AG09319 (cell line): ENCODE results near the gene LONP2.

Experiments used
- DNase-seq: peaks from one replicate; pipeline ENCODE4 v3.0.0-alpha.2; 2010; ENCODE audit warnings: low read depth; ENCODE audit errors: extremely low read depth
- CTCF ChIP-seq: IDR thresholded peaks from 2 replicates; pipeline ENCODE4 v1.5.1; 2011; ENCODE audit warnings: low read depth, mild to moderate bottlenecking, inconsistent platforms, low read length, moderate library complexity

The LONP2 gene

GRCh38 chr16:48378836-48379235 lies 134.7 kb downstream of the LONP2 start:
- DNase-seq: no peak
- no peak for TF ChIP-seq CTCF

- DNase-seq: no peak
Observed at GRCh38 chr16:48381201-48381600, 137.1 kb downstream of the LONP2 start.

GRCh38 chr16:48382131-48382530 lies 138.0 kb downstream of the LONP2 start:
- TF ChIP-seq CTCF: no peak
- no peak for DNase-seq

More at GRCh38 chr16:48381201-48381600, 137.1 kb downstream of the LONP2 start:
- TF ChIP-seq CTCF: no peak

GRCh38 chr16:48383009-48383876 lies 139.1 kb downstream of the LONP2 start:
- no peak for DNase-seq
- TF ChIP-seq CTCF: no peak

- no peak for TF ChIP-seq CTCF
- no peak for DNase-seq
Observed at GRCh38 chr16:48383877-48384519, 139.9 kb downstream of the LONP2 start.

- no peak for TF ChIP-seq CTCF
- DNase-seq: no peak
Observed at GRCh38 chr16:48384520-48385252, 140.6 kb downstream of the LONP2 start.
